Right forelimb (tissue), 1 donor: ENCODE measurements around the gene GNB2.
"Not testable (repeated sequence)": the region's sequence is repeated elsewhere in the genome, so short reads cannot be mapped to it uniquely, and the experiment has no call there.

Source experiments
- DNase-seq: peaks from one replicate; pipeline ENCODE4 v3.0.0-alpha.2; 2018

The GNB2 gene

DNA sequence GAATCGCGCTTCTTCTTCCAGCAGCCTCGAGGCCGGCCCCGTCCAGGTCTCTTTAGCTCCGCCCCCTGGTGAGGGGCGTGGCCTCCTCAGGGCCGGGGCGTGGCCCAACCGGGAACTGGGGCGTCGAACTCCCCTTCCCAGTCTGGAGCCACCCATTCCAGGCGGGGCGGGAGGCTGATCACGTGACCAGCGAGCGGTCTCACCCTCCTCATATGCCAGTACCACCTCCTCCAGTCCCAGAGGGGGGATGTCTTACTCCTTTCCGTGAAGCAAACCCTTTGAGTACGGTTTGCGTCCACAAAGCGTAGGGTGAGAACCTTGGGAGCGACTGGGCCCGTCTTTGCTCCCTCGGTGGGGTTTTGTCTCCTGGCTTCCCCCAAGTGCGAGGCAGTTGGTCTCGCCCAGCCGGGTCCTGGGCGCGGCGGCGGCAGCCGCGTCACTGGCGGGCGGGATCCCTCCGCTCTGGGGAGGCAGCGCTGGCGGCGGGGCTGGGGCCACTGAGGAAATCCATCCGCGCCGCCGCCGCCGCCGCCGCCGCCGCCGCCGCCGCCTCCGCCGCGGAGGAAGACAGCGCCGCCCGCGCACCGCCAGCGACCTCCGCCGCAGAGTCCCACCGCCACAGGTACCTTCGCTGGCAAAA lies at the start of gene GNB2:
TSS of gene GNB2 (plus strand) at position 439 of the 640 bp plus-strand sequence. CDS start 2,526 bp downstream, outside the sequence.
- peak; percentile 100 for DNase-seq

DNA sequence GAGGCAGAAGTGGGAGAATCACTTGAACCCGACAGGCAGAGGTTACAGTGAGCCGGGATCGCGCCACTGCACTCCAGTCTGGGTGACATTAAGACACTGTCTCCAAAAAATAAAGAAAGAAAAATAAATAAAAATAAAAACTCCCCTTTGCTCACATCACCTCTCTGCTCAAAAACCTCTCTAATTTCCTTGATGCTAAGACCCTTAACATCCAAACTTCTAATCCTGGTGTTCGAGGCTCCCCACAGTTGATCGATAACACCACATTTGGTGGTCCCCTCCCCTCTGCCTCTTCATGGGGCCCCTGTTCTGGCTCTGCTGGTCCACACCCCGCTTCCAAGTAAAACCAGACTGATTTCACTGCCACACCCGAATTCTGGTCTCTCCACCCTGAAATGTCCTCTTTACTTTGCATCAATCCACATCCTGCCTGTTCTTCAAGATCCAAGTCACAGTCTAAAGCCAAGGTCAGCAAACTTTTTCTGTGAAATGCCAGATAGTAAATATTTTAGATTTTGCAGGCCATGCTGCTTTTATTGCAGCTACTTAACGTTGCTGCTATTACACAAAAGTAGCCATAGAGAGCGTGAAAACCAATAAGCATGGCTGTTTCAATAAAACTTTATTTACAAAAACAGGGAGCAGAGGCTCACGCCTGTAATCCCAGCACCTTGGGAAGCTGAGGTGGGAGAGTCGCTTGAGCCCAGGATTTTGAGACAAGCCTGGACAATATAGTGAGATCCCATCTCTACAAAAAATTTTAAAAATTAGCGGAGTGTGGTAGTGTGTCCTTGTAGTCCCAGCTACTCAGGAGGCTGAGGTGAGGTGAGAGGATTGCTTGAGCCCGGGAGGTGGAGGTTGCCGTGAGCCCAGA lies 49.4 kb upstream of the GNB2 start:
- DNase-seq: no peak

DNA sequence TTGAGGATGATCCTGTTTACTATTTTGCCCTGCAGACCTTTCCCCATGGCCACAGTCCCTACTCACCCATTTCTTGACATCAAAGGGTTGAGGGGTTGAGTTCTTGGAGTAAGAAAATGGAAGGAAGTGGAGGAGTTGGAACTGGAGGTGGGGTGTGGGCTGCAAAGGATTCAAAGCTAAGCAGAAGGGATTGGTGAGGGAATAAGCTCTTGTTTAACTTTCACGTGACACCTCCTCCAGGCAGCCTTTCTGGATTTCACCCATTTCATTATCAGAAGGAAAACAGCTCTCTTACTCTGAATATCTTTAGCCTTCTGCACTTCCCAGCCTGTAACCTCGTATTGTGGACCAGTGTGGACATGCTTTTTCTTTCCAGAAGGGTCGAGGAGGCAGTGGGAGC lies 47.5 kb upstream of the GNB2 start:
- DNase-seq: no peak

DNA sequence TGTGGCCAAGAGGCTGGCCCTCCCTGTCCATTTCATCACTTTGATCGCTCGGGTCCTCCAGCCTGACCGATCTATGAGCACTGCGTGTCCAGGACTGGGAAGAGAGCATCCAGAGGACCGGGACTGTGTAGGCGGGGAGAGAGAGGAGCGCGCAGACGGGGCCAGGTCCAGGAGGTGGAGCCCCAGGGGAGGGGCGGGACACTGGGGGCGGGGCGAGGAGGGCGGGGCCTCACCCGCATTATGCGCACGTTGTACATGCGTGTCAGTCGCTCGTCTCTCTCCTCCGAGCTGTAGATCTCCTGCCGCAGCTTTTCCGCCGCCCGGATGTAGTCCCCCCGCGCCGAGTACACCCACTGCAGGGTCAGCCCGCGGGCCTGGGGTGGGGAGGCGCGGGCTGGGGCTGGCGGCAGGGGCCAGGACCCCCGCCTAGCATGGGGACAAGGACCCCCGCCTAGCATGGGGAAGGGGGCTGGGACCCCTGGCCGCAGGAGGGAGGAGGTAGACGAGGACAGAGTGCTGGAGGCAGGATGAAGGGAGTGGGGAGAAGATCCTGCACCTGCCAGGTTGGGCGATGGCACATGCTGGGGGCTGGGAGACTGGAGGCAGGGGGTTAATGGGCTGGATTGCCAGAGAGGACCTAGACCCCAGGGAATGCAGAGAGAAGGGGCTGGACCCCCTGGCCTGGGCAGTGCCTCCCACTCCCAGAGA lies 46.9 kb upstream of the GNB2 start:
- DNase-seq: peak; percentile 85

DNA sequence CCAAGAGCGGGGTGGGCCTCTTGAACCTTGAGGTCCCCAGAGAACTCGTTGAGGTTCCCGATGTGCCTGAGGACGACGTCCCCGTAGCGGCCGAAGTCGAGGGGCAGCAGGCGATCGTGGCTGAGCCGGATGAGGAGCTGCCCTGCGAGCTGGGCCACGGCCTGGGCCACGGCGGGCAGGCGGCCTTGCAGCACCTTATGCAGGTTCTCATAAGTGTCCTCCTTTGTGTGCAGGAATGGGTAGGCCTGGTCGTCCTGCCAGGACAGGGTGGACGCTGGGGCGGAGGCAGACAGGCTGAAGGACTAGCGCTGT lies 46.3 kb upstream of the GNB2 start:
- no peak for DNase-seq

DNA sequence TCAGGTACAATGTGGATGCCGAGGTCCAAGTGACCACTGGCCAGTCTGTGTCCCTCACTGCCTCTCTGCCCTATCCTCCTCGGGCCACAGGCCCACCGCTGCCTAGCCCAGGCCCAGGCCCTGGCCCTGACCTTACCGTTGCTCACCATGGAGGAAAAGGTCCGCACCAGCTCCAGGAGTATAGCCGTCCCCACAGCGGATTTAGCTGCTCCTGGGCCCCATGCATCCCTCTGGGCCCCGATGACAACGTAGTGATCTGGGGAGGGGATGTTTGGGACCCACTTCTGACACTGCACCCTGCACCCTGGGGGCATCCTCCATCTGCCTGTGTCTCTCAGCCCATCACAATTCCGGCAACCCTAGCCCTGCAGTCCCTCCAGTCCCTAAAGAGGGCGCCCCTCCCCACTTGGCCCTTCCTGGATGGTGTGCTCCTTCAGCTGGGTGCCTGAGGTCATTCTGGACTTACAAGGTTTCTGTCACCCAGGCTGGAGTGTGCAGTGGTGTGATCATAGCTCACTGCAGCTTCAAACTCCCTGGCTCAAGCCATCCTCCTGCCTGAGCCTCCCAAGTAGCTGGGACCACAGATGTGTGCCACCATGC lies 44.3 kb upstream of the GNB2 start:
- DNase-seq: no peak

DNA sequence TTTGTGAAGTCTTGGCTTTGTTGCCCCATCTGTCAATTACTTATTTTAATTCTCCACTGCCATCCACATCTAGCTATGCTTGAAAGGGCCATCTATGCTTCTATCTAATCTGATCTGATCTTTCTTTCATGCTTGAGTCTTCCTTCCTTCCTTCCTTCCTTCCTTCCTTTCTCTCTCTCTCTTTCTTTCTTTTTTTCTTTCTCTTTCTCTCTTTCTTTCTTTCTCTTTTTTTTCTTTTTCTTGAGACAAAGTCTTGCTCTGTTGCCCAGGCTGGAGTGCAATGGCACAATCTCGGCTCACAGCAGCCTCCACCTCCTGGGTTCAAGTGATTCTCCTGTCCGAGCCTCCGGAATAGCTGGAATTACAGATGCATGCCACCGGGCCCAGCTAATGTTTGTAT lies 43.5 kb upstream of the GNB2 start:
- no peak for DNase-seq

DNA sequence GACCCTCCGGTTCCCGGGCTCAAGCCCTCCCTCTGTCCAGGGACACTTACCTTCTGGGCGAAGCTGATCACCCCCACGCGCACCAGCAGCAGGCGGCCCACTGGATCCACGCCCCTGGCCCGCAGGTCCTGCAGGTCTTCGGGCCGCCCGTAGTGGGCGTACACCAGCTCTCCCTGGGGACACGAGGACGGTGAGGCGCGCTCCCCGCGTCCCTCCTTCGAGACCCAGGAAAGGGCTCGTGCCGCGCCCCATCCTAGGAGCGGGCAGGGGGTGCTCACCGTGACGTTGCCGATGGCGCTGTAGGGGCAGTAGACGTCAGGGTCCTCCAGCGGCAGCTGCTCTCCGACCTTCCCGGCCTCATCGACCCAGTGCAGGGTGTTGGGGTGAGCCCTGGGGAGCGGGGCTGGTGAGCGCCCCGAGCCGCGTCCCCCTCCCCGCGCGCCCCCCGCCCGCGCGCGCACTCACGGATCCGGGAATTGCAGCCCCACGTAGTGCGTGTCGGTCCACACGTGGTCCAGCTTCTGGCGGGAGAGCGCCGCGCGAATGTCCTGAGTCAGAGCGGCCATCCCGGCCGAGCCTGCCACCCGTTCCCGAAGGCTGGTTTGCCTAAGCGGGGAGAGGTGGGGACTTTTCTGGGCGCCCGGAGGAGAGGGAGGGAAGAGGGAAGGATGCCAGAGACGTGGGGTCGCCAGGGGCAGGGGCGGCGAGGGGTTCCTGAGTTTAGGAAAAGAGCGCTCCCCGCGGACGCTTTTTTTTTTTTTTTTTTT lies 40.4 kb upstream of the GNB2 start:
- DNase-seq: no peak

DNA sequence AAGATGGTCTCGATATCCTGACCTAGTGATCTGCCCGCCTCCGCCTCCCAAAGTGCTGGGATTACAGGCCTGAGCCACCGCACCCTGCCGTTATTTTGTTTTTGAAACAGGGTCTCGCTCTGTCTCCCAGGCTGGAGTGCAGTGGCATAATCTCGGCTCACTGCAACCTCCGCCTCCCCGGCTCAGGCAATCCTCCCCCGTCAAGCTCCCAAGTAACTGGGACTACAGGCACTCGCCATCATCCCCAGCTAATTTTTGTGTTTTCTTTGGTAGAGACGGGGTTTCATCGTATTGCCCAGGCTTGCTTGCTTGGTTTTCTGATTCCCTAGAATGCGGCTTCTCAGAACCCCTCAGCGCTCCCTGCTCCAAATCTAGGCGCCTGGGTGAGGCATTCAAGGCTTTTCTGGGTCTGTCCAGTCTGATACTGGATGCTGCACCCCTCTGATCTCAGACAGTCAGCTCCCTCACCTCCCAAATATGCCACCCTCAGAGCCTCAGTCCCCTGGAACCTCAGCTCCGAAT lies 33.5 kb upstream of the GNB2 start:
- DNase-seq: no peak

DNA sequence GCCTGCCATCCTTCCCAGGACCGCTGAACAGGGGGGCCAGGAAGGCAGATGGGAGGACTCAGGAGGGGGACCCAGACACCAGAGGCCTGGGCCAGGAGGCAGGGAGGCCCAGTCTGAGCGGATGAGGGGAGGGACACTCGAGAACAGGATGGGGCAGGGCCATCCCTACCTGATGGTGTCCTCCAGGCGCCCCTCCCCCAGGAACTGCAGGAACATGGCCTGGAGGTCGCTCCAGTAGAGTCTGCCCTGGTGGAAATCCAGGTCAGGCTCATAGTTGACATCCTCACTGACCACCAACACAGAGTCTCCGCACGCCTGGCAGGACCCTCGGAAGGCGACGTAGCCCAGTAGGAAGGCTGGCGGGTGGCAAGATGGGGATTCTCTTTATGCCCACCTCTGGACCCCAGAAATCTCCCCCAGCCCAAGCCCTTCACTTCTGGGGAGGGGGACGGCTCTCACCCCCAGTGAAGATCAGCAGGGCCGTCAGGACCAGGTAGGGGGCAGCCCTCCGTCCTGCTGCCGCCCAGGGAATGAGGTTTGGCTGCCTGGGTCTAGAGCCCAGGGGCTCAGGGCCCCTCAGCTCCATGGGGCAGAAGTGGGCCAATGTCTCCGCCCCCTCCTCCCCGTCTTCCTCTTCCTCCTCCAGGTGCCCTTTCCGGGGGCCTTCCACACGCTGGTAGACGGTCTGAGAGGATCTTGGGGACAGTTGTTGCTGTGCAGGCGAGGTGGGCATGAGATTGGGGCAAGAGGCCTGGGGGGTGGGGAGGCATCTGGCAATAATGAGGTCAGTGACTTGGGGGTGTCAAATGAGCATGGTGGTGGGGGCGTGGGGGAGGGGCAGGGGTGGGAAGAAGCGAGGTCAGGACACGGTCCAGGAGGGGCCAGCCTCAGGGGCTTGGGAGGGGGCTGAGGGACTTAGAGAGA lies 32.8 kb upstream of the GNB2 start:
- no peak for DNase-seq

DNA sequence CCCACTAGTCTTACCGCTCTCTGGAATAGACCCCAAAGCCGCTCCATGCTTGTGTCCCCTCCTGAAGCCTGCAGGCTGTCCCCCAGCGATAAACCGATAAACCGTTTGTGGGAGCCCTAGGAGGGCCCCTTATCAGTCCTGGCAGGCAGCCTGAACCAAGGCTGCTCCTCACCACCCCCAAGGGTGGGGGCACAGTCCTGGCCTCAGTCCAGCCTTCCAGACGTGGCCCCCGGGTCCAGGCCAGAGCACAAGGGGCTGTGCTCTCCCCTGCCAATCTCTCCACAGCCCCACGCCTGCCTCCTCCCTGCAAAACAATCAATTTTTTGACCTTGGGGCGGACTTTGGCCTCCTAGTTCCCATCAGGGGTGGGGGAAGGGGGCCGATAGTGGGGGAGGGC lies 32.1 kb upstream of the GNB2 start, which contains the start of gene TFR2:
TSS of gene TFR2 (minus strand) at position 90 of the 397 bp plus-strand sequence. CDS start at position 47, 43 bp downstream.
- DNase-seq: no peak

DNA sequence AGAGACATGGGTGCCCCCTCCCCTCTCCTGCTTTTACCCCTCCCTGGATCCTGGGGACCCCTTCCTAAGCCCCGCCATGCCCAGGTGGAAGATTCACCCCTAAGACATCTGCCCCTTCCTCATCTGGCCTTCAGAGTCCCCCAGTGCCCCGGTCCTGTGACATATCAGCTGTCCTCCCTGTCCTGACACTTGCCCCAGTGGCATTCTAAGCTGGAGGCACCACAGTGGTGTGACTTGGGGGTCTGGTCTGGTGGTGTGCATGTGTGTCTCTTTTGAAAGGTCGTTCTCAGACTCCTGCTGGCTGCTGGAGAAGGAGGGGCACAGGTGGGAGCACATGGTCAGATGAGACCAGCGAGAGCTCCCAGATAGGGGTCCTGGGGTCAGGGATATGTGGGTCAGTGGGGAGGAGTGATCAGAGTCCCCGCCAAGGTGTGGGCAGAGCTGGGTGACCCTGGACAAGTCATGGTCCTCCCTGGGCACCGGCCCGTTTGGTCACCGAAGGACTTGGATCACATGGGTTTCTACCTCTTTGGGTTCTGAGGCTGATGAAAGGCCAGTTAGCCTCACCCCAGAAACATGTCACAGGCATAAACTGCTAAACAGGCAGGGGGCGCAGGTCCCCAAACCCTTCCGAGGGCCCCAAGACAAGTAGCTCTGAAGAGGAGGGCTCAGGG lies 31.5 kb upstream of the GNB2 start:
- no peak for DNase-seq

DNA sequence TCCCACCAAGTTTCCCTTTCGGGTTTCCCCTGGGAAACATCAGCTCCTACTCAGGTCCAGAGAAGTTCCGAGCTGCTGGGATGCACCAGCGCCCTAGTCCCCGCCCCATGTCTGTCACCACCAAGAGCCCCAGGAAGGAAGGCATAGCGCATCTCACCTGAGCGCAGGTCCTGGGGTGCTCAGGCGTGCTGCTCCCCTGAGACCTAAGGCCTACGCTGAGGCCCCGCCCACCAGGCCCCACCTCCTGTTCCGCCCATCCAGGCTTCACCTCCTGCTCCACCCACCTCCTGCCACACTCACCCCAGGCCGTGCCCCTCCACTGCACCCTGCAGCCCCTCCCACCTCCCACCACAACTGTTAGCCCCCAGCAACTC lies 31.0 kb upstream of the GNB2 start:
- no peak for DNase-seq

DNA sequence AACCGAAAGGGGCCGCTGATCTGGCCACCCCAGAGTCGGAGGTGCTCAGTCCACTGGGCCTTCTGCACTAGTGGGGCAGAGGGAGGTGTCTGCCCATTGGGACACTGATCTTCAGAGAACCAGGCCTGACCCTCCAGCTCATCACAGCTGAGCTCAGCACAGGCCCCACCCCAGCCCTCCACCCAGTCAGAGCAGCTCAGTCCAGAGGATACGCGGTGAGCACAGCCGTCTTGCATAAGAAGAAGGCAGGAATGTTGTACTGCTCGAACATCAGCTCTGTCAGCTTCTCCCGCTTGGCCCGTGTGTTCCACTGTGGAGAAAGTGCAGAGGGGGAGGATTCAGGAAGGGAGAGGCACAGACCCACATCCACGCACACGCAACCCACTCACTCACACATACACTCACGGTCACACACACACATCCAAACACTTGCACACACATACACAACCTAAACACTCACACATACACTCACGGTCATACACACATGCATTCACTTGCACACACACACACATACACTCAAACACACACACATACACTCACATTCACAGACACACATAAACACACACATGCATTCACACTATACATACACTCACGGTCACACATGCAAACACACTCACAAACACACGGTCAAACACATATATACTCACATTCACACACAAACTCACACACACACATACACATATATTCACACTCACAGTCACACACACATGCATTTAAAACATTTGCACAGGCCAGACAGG lies 23.5 kb upstream of the GNB2 start:
- no peak for DNase-seq

DNA sequence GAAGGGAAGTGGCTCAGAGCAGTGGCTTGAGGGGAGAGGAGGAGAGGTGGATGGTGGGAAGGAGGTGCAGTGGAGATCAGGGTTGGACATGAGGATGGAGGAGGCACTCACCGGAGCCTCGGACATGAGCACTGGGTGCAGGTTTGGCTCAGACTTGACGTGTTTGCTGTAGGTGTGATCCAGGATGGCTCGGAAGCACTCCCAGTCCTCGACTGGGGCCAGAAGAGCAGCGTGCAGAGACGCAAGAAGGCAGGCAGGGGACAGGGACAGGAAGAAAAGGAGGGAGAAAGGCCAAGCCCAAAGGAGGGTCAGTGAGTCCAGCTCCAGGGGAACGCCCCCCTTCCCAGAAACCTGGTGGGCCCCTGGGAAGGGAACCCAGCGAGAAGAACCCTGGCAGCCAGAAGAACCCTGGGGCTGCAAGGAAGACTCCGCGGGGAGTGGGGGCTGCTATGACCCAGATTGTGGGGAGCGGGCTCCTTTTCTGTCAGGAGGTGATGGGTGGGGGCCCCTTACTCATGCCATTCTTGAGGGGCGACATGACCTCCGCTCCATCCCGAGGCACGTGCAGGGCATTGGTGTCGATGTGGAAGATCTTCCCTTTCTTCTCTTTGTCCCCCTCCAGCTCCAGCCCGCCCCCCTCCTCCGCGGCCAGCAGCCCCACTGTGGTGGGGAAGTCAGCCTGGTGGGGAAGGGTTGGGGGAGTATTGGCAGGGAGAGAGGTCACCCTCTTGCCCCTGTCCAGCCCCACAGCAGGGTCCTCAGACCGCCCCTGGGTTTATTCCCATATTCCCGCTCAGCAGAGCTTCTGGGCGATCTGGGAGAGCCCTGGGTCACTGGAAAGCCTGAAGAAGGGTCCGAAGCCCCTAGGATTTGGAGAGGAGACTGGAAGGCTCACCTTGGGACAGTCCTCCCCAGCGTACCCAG lies 18.4 kb upstream of the GNB2 start:
- no peak for DNase-seq

DNA sequence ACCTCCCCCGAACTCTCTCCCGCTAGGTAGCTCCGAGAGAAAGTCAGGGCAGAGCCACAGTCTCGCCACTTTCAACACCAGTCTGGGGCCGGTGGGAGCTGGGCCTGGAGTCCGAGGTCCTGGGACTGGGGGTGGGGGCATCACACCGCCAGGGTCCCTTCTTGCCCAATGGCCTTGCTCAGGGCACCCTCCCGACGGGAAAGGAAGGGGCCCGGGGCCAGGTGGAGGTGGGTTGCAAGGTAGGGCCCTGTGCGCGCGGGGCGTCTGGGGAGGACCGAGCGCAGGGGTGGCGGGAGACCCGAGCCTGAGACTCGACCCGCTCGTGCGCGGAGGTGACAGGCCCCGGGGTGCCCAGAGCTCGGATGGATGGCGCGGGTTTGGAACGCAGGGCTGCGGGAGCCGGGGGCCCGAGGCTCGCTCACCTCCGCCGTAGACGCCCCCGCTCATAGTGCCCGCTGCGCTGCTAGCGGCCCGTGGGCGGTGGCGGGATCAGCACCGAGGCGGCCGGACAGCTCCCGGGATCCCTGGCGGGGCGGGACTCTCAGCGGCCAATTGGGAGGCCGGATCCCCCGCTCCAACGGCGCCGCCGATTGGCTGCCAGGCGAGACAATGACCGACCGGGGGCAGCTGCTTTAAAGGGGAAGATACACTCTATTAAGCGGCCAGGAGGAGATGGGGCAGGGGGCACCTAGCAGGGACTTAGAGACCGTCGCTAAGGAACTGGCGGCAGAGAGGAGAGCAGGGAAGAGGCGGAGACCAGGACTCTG lies 17.4 kb upstream of the GNB2 start, which contains the start of gene ACTL6B:
TSS of gene ACTL6B (minus strand) at position 541 of the 767 bp plus-strand sequence. CDS start at position 447, 94 bp downstream.
- DNase-seq: peak; percentile 84

DNA sequence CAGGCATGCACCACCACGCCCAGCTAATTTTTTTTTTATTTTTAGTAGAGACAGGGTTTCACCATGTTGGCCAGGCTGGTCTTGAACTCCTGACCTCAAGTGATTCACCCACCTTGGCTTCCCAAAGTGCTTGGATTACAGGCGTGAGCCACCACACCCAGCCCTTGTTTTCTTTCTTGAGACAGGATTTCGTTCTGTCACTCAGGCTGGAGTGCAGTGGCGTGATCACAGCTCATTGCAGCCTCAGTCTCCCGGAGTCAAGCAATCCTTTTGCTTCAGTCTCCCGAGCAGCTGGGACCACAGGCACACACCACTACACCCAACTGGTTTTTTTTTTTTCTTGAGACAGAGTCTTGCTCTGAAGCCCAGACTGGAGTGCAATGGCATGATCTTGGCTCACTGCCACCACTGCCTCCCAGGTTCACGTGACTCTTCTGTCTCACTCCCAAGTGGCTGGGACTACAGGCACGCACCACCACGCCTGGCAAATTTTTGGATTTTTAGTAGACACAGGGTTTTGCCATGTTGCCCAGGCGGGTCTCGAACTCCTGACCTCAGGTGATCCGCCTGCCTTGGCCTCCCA lies 11.3 kb upstream of the GNB2 start:
- not testable (repeated sequence) for DNase-seq
